HG02610 (cell line): ENCODE data around the gene TEX54.
"Not testable (repeated sequence)": the region's sequence is repeated elsewhere in the genome, so short reads cannot be mapped to it uniquely, and the experiment has no call there.

ENCODE experiments used
- ATAC-seq: cut with Tn5 transposase; IDR thresholded peaks from one replicate; pipeline ENCODE4 v1.9.1; 2021; ENCODE audit warnings: mild to moderate bottlenecking, moderate library complexity; ENCODE audit not compliant: unreplicated experiment

TEX54 gene

DNA sequence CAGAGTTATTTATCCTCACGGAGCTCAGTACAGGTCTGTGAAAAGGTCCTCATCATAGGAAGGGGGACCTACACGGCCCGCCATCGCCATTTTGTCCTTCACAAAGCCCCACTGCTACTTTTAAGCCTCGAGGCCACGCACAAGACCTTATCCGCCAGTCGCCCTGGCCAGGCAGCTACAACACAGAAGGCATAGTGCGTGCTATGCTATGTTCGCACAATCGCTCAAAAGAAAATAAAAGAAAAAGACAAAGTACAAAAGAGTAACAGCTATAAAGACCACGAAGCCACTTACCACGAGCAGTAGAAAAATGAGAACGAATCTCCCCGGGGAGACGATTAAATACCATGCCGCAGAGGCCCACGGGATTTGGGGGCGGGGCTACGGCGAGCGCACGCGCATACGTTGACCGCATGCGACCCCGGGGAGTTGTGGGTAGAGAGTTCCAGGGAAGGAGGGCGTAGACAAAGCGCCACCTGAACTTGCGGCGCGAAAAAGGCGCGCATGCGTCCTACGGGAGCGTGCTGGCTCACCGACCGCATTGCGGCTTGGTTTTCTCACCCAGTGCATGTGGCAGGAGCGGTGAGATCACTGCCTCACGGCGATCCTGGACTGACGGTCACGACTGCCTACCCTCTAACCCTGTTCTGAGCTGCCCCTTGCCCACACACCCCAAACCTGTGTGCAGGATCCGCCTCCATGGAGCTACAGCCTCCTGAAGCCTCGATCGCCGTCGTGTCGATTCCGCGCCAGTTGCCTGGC lies 23.1 kb upstream of the TEX54 start:
- ATAC-seq = peak; percentile 87

GRCh38 chr11:62854825-62855570 lies 22.4 kb upstream of the TEX54 start:
- no peak for ATAC-seq

DNA sequence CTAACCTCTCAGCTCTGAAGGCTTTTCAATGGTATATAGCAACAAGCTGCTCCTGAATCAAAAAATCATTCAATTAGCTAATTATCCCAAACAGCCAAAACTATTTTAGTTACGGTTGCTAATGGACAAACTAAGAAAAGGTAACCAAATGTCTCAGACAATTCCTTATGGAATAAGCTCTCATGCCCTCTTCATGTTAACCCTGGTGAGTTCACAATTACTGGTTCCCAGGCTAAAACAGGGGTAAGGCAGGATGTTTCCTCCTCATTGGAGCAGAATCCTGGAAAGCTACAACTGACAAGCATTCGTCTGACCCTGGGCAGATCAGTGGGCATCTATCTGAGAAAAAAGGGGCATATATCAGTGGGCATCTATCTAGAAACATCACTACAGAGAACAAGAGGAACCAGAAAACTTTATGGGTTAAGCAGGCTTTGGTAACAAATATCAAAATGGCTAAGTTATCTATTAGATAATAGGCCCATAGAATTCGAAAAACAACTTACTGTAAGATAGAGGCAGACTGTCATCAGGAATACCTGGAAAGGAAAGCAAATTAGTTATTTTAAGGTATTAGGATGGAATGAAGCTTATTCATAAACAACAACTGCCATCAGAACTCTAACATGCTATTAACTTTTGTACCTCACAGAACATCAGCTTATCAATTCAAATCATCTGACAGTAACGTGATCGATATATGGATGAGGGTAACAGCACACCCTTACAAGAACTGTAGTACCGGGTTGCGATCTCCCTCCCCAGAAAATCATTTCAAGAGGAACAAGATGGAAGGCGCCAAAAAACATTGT lies 21.6 kb upstream of the TEX54 start:
- ATAC-seq = no peak

DNA sequence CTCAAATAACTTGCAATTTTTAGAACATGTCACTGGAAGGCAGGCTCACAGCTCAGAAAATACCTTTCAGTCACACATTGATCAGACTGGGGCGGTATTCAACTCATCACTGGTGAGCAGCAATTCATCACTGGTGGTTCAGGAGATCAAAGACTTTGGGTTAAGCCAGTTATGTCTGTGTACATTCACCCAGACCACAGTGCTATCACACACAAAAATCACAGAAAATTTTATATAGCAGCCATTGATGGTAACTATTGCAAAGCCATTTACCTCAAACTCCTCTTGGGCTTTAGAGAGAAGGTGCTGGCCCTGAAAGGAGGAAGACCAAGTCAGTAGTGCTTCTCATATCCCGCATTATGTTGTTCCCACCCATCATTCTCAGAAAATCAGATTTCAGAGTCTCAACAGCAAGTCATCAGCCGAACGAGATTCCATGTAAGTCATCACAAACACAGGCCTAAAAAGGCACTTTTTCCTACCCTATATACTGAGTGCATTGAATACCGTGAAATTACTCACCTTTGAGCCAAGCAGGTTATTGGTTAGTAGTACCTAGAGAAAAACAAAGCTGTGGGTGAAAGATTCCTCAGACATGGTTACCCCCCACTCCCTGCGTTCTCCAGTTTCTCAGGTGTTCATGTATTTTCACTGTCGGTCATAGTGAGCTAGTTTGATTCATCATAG lies 20.8 kb upstream of the TEX54 start:
- ATAC-seq = no peak

GRCh38 chr11:62852523-62853188 lies 20.0 kb upstream of the TEX54 start:
- ATAC-seq = no peak

DNA sequence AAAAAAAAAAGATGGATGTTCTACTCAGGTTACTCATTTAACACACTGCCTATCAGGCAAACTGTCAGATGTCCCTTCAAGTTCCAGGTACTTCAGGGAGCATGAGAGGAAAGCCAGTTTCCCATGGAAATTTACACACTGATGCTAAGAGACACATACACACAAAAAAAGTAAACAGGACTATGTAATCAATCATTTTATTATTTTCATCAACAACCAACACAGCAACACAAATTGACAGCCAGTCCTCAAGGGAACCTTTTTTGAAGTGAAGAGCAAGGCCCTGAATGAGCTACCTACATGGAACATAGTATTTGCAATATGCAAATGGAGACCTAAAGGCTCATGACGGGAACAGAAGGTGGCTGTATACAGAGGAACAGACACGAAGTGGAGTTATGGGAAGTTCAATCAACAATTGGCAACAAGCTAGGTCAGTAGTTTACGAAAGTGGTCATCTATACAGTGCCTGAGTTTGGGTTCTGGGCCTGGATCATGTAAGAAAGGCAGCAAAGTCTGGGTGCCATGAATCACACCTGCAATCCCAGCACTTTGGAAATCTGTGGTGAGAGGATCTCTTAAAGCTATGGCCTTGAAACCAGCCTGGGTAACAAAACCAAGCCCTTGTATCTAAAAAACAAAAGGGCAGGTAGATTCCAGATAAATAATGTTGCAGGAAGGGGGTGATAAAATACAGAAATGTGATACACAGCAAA lies 19.3 kb upstream of the TEX54 start:
- no peak for ATAC-seq

- ATAC-seq = no peak
These were observed 18.5 kb upstream of the TEX54 start for GRCh38 chr11:62850911-62851806.

DNA sequence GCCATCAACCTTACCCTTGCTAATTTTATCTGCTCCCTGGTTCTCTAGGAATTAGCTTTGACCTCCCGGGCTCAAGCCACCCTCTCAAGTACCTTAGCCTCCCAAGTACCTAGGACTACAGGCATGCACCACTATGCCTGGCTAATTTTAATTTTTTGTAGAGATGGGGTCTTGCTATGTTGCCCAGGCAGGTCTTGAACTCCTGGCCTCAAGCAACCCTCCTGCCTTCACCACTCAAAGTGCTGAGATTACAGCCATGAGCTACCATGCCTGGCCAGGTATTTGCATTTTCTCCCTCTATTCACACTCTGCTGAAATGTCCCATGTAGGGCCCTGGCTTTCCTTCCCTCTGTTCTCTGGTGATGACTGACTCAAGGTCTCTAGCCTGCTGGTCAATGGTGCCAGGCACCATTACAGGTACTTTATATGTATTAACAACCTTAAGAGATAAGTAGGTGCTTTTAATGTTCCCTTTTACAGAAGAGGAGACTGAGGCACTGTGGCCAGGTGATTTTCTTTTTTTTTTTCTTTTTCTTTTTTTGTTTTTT lies 15.2 kb upstream of the TEX54 start:
- no peak for ATAC-seq

DNA sequence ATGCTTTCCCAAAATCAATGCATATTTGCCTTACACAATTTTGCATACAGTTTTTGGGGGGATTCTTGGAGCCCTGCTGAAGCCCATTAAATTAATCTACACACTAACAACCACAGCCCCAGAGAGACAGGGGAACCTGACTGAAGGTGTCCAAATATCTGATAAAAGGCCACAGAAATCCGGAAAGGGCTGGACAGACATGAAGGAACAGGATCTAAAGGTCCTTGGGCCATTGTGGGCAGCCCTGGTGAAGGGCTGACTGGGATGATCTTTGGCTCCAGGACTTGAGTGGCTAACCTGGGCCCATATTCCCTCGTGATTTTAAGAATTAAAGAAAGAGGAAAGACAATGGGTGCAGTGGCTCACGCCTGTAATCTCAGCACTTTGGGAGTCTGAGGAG lies 13.5 kb upstream of the TEX54 start:
- no peak for ATAC-seq

GRCh38 chr11:62844154-62844553 lies 11.5 kb upstream of the TEX54 start:
- ATAC-seq = no peak

GRCh38 chr11:62843466-62843865 lies 10.8 kb upstream of the TEX54 start:
- no peak for ATAC-seq

DNA sequence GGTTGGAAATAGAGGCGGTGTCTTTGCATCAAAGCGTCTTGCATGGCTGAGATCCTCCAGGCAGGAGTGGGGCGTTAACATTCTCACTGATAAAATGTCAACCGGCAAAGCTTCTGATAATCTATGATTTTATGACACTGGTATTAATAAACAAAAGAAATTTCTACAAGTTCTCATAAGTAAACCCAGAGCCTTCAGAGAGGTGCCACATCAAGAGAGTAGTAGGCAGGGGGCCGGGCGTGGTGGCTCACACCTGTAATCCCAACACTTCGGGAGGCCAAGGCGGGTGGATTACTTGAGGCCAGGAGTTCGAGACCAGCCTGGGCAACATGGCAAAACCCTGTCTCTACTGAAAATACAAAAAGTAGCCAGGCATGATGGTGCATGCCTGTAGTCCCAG lies 10.2 kb upstream of the TEX54 start:
- not testable (repeated sequence) for ATAC-seq

DNA sequence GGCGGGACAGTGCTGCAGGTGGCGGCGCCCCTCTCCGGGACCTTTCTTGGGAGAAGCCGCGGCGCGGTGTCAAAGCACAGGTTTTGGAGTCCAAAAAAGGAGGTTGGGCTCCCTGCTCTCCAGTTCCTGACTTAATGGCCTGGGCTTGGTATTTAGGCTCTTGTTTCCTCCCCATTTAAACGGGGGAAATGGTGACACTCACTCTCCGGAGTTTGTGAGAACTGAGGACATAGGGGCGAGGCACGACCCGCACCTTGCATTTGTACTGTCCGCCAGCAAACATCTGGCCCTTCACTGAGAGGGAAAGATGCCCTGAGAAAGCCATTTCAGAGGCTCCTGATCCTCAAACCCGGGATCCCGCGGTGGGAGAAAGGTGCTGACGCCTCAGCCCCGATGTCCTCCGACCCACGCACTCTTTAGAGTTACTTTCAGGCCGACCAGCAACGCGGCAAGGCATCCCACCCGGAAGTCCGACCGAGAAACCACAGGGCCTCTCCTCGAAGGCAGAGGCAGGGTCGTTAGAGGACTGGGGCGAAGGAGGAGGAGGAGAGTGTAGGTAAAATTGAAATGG lies 9.6 kb upstream of the TEX54 start:
- ATAC-seq = no peak

- peak; percentile 67 for ATAC-seq
These were observed 8.9 kb upstream of the TEX54 start for GRCh38 chr11:62841361-62842170.

- ATAC-seq = peak; percentile 10
These were observed 8.2 kb upstream of the TEX54 start for GRCh38 chr11:62840721-62841360.

- ATAC-seq = peak; percentile 37
These were observed 6.7 kb upstream of the TEX54 start, which contains the start of gene WDR74 for GRCh38 chr11:62839050-62839945. TSS of gene WDR74 (minus strand) at chr11:62839590. CDS start at chr11:62839570, 20 bp downstream.
